HCT116 (cell line): ENCODE measurements around the gene TTC27. TPM values are rescaled to one million over a fixed set of nuclear protein-coding genes. Genes with fewer than 3 reads are reported as not detected.

Experiments used
- ATAC-seq: fragments of 200-7000 bp; cut with Tn5 transposase; 2 replicates; pipeline ENCODE4 v1.9.1; 2020; ENCODE audit warnings: mild to moderate bottlenecking, moderate library complexity
- BruUV-seq: library from RNA; stranded (reverse); fragments of 400-500 nt; replicated peaks from 2 replicates; lab custom pipeline; 2021; lab: Mats Ljungman, UMichigan
- CTCF ChIA-PET: fragments of 300-600 bp; sonication (Branson Sonifier 250); formaldehyde crosslinking; loops from one replicate; lab custom pipeline; 2021; ENCODE audit warnings: antibody characterized with exemption; lab: Charles Lee
- POLR2A ChIA-PET: fragments of 300-600, 350-600 bp; sonication (Branson Sonifier 250); formaldehyde crosslinking; loops from one replicate; lab custom pipeline; 2021; ENCODE audit warnings: antibody characterized with exemption; lab: Charles Lee
- RAD21 ChIA-PET, 2 experiments: fragments of 300-600 bp; sonication (Branson Sonifier 250); formaldehyde crosslinking; loops; one replicate each; lab custom pipeline; 2023; ENCODE audit warnings: low total read pairs in 2 of 2; ENCODE audit not compliant: uncharacterized antibody in 2 of 2, unreplicated experiment in 2 of 2, low non-redundant PET in 1 of 2; lab: Charles Lee
- DNase-seq: peaks from one replicate; pipeline ENCODE4 v3.0.0-alpha.2; 2010; ENCODE audit warnings: low read depth, low spot score
- H2AFZ ChIP-seq: fragments of 200-600 bp; shearing (Covaris generic), sonication (generic); 2 replicates; pipeline ENCODE4 v1.6.1; 2017; ENCODE audit warnings: low read depth, mixed run types, mixed read lengths, antibody characterized with exemption, low read length; ENCODE audit not compliant: poor library complexity, severe bottlenecking
- H3K27ac ChIP-seq: 2 replicates; pipeline ENCODE4 v1.5.1; 2012; ENCODE audit warnings: low read depth, low read length
- H3K27me3 ChIP-seq: fragments of 200-600 bp; sonication (generic); 2 replicates; pipeline ENCODE4 v1.6.1; 2016; ENCODE audit warnings: mixed run types, low read length, mixed read lengths; ENCODE audit not compliant: insufficient read depth
- H3K36me3 ChIP-seq, 2 experiments: fragments of 200-500 bp in 1 of 2; fragments of 200-600 bp in 1 of 2; sonication (Bioruptor generic) in 1 of 2; sonication (generic) in 1 of 2; 2 replicates each; pipeline versions ENCODE4 v1.5.1 to v1.6.1; 2014 to 2016; ENCODE audit warnings: low read length in 2 of 2, inconsistent platforms in 1 of 2, mixed read lengths in 1 of 2, mixed run types in 1 of 2; ENCODE audit not compliant: insufficient read depth in 2 of 2, control insufficient read depth in 1 of 2
- H3K4me1 ChIP-seq, 2 experiments: fragments of 200-600 bp in 1 of 2; sonication (generic) in 1 of 2; 2 replicates each; pipeline versions ENCODE4 v1.5.1 to v1.6.1; 2012 to 2017; ENCODE audit warnings: low read length in 2 of 2, inconsistent platforms in 1 of 2, mild to moderate bottlenecking in 1 of 2, mixed read lengths in 1 of 2, mixed run types in 1 of 2, moderate library complexity in 1 of 2; ENCODE audit not compliant: insufficient read depth in 2 of 2, control insufficient read depth in 1 of 2
- H3K4me2 ChIP-seq: fragments of 200-600 bp; sonication (generic); 2 replicates; pipeline ENCODE4 v1.6.1; 2017; ENCODE audit warnings: mixed run types, low read length, mixed read lengths
- H3K4me3 ChIP-seq, 2 experiments: fragments of 200-600 bp in 1 of 2; sonication (generic) in 1 of 2; replicated peaks in 1 of 2; 2 replicates each; pipeline ENCODE4 v1.5.1; 2011 to 2016; ENCODE audit warnings: low read length in 2 of 2, control low read depth in 1 of 2, low read depth in 1 of 2, mild to moderate bottlenecking in 1 of 2, mixed read lengths in 1 of 2, mixed run types in 1 of 2
- H3K79me2 ChIP-seq: fragments of 200-600 bp; sonication (generic); 2 replicates; pipeline ENCODE4 v1.6.1; 2017; ENCODE audit warnings: mild to moderate bottlenecking, mixed run types, low read length, moderate library complexity, mixed read lengths; ENCODE audit not compliant: insufficient read depth
- H3K9ac ChIP-seq: fragments of 200-600 bp; sonication (generic); 2 replicates; pipeline ENCODE4 v1.6.1; 2016; ENCODE audit warnings: low read length, mixed read lengths
- H3K9me2 ChIP-seq: fragments of 200-600 bp; sonication (generic), shearing (Covaris generic); 2 replicates; pipeline ENCODE4 v1.6.1; 2017; ENCODE audit warnings: mixed run types, mild to moderate bottlenecking, moderate library complexity; ENCODE audit not compliant: insufficient read depth
- H3K9me3 ChIP-seq, 2 experiments: fragments of 200-500 bp in 1 of 2; fragments of 200-600 bp in 1 of 2; sonication (Bioruptor generic) in 1 of 2; sonication (generic) in 1 of 2; 2 replicates each; pipeline ENCODE4 v1.6.1; 2014 to 2017; ENCODE audit warnings: low read length in 2 of 2, mixed read lengths in 2 of 2, inconsistent platforms in 1 of 2, low read depth in 1 of 2, mild to moderate bottlenecking in 1 of 2, mixed run types in 1 of 2, moderate library complexity in 1 of 2; ENCODE audit not compliant: control insufficient read depth in 1 of 2, insufficient read depth in 1 of 2
- H4K20me1 ChIP-seq: fragments of 200-600 bp; sonication (generic), shearing (Covaris generic); 2 replicates; pipeline ENCODE4 v1.6.1; 2017; ENCODE audit warnings: mixed run types, mild to moderate bottlenecking, moderate library complexity; ENCODE audit not compliant: insufficient read depth
- ATF3 ChIP-seq: IDR thresholded peaks from 2 replicates; pipeline ENCODE4 v1.6.1; 2012
- CEBPB ChIP-seq: IDR thresholded peaks from 2 replicates; pipeline ENCODE4 v1.6.1; 2012; ENCODE audit warnings: low read depth
- ELF1 ChIP-seq: IDR thresholded peaks from 2 replicates; pipeline ENCODE4 v1.6.1; 2012; ENCODE audit warnings: low read depth, borderline replicate concordance
- EZH2phosphoT487 ChIP-seq: fragments of 200-600 bp; IDR thresholded peaks from 2 replicates; pipeline ENCODE4 v1.6.1; 2018; ENCODE audit warnings: antibody characterized with exemption, borderline replicate concordance
- POLR2A ChIP-seq: IDR thresholded peaks from 2 replicates; pipeline ENCODE4 v1.7.0; 2011; ENCODE audit warnings: borderline replicate concordance; ENCODE audit not compliant: insufficient read depth, insufficient read length; ENCODE audit errors: extremely low read depth
- POLR2AphosphoS5 ChIP-seq: IDR thresholded peaks from 2 replicates; pipeline ENCODE4 v1.6.1; 2011; ENCODE audit warnings: mild to moderate bottlenecking, low read depth, low read length, moderate library complexity
- SP1 ChIP-seq: IDR thresholded peaks from 2 replicates; pipeline ENCODE4 v1.6.1; 2012; ENCODE audit warnings: low read depth
- YY1 ChIP-seq: IDR thresholded peaks from 2 replicates; pipeline ENCODE4 v1.6.1; 2011; ENCODE audit warnings: low read length, low read depth, moderate library complexity, mild to moderate bottlenecking; ENCODE audit not compliant: insufficient replicate concordance; ENCODE audit errors: extremely low read depth
- ZBTB33 ChIP-seq: IDR thresholded peaks from 2 replicates; pipeline ENCODE4 v1.6.1; 2011; ENCODE audit warnings: mild to moderate bottlenecking, low read length, moderate library complexity; ENCODE audit not compliant: insufficient replicate concordance; ENCODE audit errors: extremely low read depth
- intact Hi-C: fragments of 100-400 bp; cut with micrococcal nuclease; formaldehyde crosslinking; loops from 2 replicates; pipeline ENCODE4 v1.10.0; 2022
- total RNA-seq: library from RNA; stranded (reverse); gene quantifications from one replicate; pipeline ENCODE4 v1.2.1, GENCODE V29; 2021; ENCODE audit not compliant: unreplicated experiment

The TTC27 gene
- total RNA-seq, 1 experiment from 2014 or later, result 24.4 TPM

- ChIA-PET CTCF (no interaction called here), POLR2A (no interaction called here), RAD21 (no interaction called here)
- intact Hi-C loops, result no loop called here
- Histone ChIP-seq H3K27me3 (no peaks in the 10 kb centered on the region), H3K4me3 (no peak overlapping the region), H3K27ac (no peak overlapping the region), H3K9me3 (no peaks in the 10 kb centered on the region), H3K79me2 (no peaks in the 10 kb centered on the region), H3K9me2 (no peaks in the 10 kb centered on the region), H3K9ac (no peak overlapping the region), H4K20me1 (no peaks in the 10 kb centered on the region), H3K4me1 (no peaks in the 10 kb centered on the region), H3K36me3 (0 out of 4 replicates have a peak, but pooled peaks cover 0 to 3% of the 10 kb centered on the region in 2 experiments), H2AFZ (no peak overlapping the region), H3K4me2 (no peak overlapping the region)
- ATAC-seq (no peak), DNase-seq (no peak)
- no TSS peak for BruUV-seq
- no peak for TF ChIP-seq SP1
- no peak for TF ChIP-seq CEBPB
- TF ChIP-seq ZBTB33, result no peak
- no peak for TF ChIP-seq POLR2A
- no peak for TF ChIP-seq YY1
- no peak for TF ChIP-seq POLR2AphosphoS5
- TF ChIP-seq ATF3, result no peak
- TF ChIP-seq EZH2phosphoT487, result no peak
- TF ChIP-seq ELF1, result no peak
Measured at GRCh38 chr2:32699151-32699550, 71.3 kb downstream of the TTC27 start.
